ENCODE results near the gene AKAP6. TPM values are rescaled to one million over a fixed set of nuclear protein-coding genes. Genes with fewer than 3 reads are reported as not detected.

AKAP6 gene
- total RNA-seq, 1 donor from 2014 or later: 3.6 TPM

GRCh38 chr14:32436993-32437392 lies 107.9 kb downstream of the AKAP6 start:
- no peak overlapping the region for H3K27ac Mint-ChIP-seq (ENCODE audit: unreplicated experiment)
- peaks cover 33% of the 10 kb centered on the region for H3K4me1 Mint-ChIP-seq (ENCODE audit: low read depth)
- H3K9me3 Mint-ChIP-seq (ENCODE audit: low read depth): no peaks in the 10 kb centered on the region
- no peak for DNase-seq (ENCODE audit: low spot score)
- TF ChIP-seq CTCF (IDR thresholded peaks at IDR 0.05): no peak
- no peak overlapping the region for H3K4me3 Mint-ChIP-seq (ENCODE audit: unreplicated experiment)
- H3K27me3 Mint-ChIP-seq (ENCODE audit: low read depth): no peaks in the 10 kb centered on the region
- no peaks in the 10 kb centered on the region for H3K36me3 Mint-ChIP-seq (ENCODE audit: low read depth)

GRCh38 chr14:32438517-32438916 lies 109.4 kb downstream of the AKAP6 start:
- Mint-ChIP-seq H3K36me3 (ENCODE audit: low read depth) (no peaks in the 10 kb centered on the region), H3K27me3 (ENCODE audit: low read depth) (no peaks in the 10 kb centered on the region), H3K27ac (ENCODE audit: unreplicated experiment) (peak overlapping the region; percentile 53), H3K4me1 (ENCODE audit: low read depth) (peaks cover 23% of the 10 kb centered on the region), H3K4me3 (ENCODE audit: unreplicated experiment) (no peak overlapping the region), H3K9me3 (ENCODE audit: low read depth) (no peaks in the 10 kb centered on the region)
- no peak for DNase-seq (ENCODE audit: low spot score)
- no peak for TF ChIP-seq CTCF (IDR thresholded peaks at IDR 0.05)

GRCh38 chr14:32443890-32444661 lies 115.0 kb downstream of the AKAP6 start:
- Mint-ChIP-seq H3K4me3 (ENCODE audit: unreplicated experiment) (no peak overlapping the region), H3K27me3 (ENCODE audit: low read depth) (no peaks in the 10 kb centered on the region), H3K36me3 (ENCODE audit: low read depth) (peaks cover 2% of the 10 kb centered on the region), H3K27ac (ENCODE audit: unreplicated experiment) (no peak overlapping the region), H3K9me3 (ENCODE audit: low read depth) (no peaks in the 10 kb centered on the region), H3K4me1 (ENCODE audit: low read depth) (peaks cover under 1% of the 10 kb centered on the region)
- TF ChIP-seq CTCF (IDR thresholded peaks at IDR 0.05): no peak
- DNase-seq (ENCODE audit: low spot score): no peak

GRCh38 chr14:32447371-32447770 lies 118.3 kb downstream of the AKAP6 start:
- H3K36me3 Mint-ChIP-seq (ENCODE audit: low read depth): peaks cover 2% of the 10 kb centered on the region
- no peak for TF ChIP-seq CTCF (IDR thresholded peaks at IDR 0.05)
- no peak overlapping the region for H3K4me3 Mint-ChIP-seq (ENCODE audit: unreplicated experiment)
- DNase-seq (ENCODE audit: low spot score): no peak
- H3K27ac Mint-ChIP-seq (ENCODE audit: unreplicated experiment): no peak overlapping the region
- H3K9me3 Mint-ChIP-seq (ENCODE audit: low read depth): no peaks in the 10 kb centered on the region
- H3K4me1 Mint-ChIP-seq (ENCODE audit: low read depth): no peaks in the 10 kb centered on the region
- H3K27me3 Mint-ChIP-seq (ENCODE audit: low read depth): no peaks in the 10 kb centered on the region

- H3K9me3 Mint-ChIP-seq (ENCODE audit: low read depth): no peaks in the 10 kb centered on the region
- peaks cover 2% of the 10 kb centered on the region for H3K36me3 Mint-ChIP-seq (ENCODE audit: low read depth)
- no peak for DNase-seq (ENCODE audit: low spot score)
- H3K27me3 Mint-ChIP-seq (ENCODE audit: low read depth): no peaks in the 10 kb centered on the region
- TF ChIP-seq CTCF (IDR thresholded peaks at IDR 0.05): no peak
- H3K27ac Mint-ChIP-seq (ENCODE audit: unreplicated experiment): no peak overlapping the region
- H3K4me1 Mint-ChIP-seq (ENCODE audit: low read depth): peaks cover 7% of the 10 kb centered on the region
- H3K4me3 Mint-ChIP-seq (ENCODE audit: unreplicated experiment): no peak overlapping the region
These were observed 120.5 kb downstream of the AKAP6 start for GRCh38 chr14:32449648-32450047.

Measured in chondrocyte (in vitro differentiated cells).